H1 (cell line): Measurements from ENCODE around the gene NGFR. TPM values are rescaled to one million over a fixed set of nuclear protein-coding genes. Genes with fewer than 3 reads are reported as not detected.

Source experiments
- CTCF ChIA-PET: fragments of 300-600 bp; sonication (Branson Sonifier 250); formaldehyde crosslinking; loops from one replicate; lab custom pipeline; 2021; ENCODE audit not compliant: partially characterized antibody; lab: Charles Lee
- POLR2A ChIA-PET: fragments of 300-600 bp; sonication (Branson Sonifier 250); formaldehyde crosslinking; loops from one replicate; lab custom pipeline; 2021; ENCODE audit warnings: inconsistent platforms; ENCODE audit not compliant: partially characterized antibody; lab: Charles Lee
- DNase-seq, 2 experiments: peaks; one replicate each; pipeline versions ENCODE4 v3.0.0 to v3.0.0-alpha.2; 2010 to 2022; ENCODE audit warnings: low spot score in 2 of 2, low read depth in 1 of 2, mixed read lengths in 1 of 2
- FAIRE-seq: peaks from 2 replicates; lab custom pipeline; 2011; peaks lifted over from hg19 to GRCh38; lab: Jason Lieb, UNC
- H2AFZ ChIP-seq: 2 replicates; pipeline ENCODE4 v1.8.1; 2012; ENCODE audit warnings: low read length, inconsistent platforms
- H2AK5ac ChIP-seq: 2 replicates; pipeline ENCODE4 v1.6.1; 2013; ENCODE audit warnings: low read depth, low read length
- H2BK120ac ChIP-seq: replicated peaks from 2 replicates; pipeline ENCODE3; 2013; ENCODE audit warnings: low read depth, low read length, inconsistent platforms
- H2BK12ac ChIP-seq: 2 replicates; pipeline ENCODE4 v1.6.1; 2013; ENCODE audit warnings: low read depth, low read length
- H2BK15ac ChIP-seq: 2 replicates; pipeline ENCODE4 v1.6.1; 2013; ENCODE audit warnings: low read length
- H2BK20ac ChIP-seq: 2 replicates; pipeline ENCODE4 v1.6.1; 2013; ENCODE audit warnings: low read length
- H2BK5ac ChIP-seq: 2 replicates; pipeline ENCODE4 v1.6.1; 2013; ENCODE audit warnings: low read depth, low read length
- H3K14ac ChIP-seq: 2 replicates; pipeline ENCODE4 v1.6.1; 2013; ENCODE audit warnings: inconsistent platforms; ENCODE audit not compliant: insufficient read length
- H3K18ac ChIP-seq: 2 replicates; pipeline ENCODE4 v1.6.1; 2013; ENCODE audit warnings: low read length; ENCODE audit errors: extremely low read depth
- H3K23ac ChIP-seq: 2 replicates; pipeline ENCODE4 v1.6.1; 2013; ENCODE audit warnings: inconsistent platforms; ENCODE audit not compliant: insufficient read length
- H3K23me2 ChIP-seq: 2 replicates; pipeline ENCODE4 v1.6.1; 2013; ENCODE audit warnings: low read depth, low read length
- H3K27ac ChIP-seq: 2 replicates; pipeline ENCODE4 v1.6.1; 2011; ENCODE audit warnings: low read depth, low read length, inconsistent platforms
- H3K27me3 ChIP-seq, 4 experiments: replicated peaks in 1 of 4; 1 replicate in 1 of 4; 2 replicates in 3 of 4; pipeline versions ENCODE4 v1.6.1 to v1.8.1; 2011 to 2013; ENCODE audit warnings: low read length in 3 of 4, mild to moderate bottlenecking in 3 of 4, inconsistent platforms in 2 of 4, mixed read lengths in 2 of 4, moderate library complexity in 1 of 4; ENCODE audit not compliant: control insufficient read depth in 3 of 4, insufficient read depth in 3 of 4; ENCODE audit errors: extremely low read depth in 1 of 4
- H3K36me3 ChIP-seq, 4 experiments: 2 replicates each; pipeline versions ENCODE4 v1.6.1 to v1.8.1; 2011 to 2013; ENCODE audit warnings: mild to moderate bottlenecking in 4 of 4, low read length in 3 of 4, moderate library complexity in 2 of 4, control low read depth in 1 of 4, inconsistent platforms in 1 of 4; ENCODE audit not compliant: insufficient read depth in 4 of 4, control insufficient read depth in 2 of 4
- H3K4ac ChIP-seq: replicated peaks from 2 replicates; pipeline ENCODE3; 2013; ENCODE audit warnings: low read length, low read depth, mixed read lengths, inconsistent platforms; ENCODE audit not compliant: insufficient read length
- H3K4me1 ChIP-seq, 4 experiments: replicated peaks in 1 of 4; 1 replicate in 1 of 4; 2 replicates in 3 of 4; pipeline versions ENCODE4 v1.6.1 to v1.8.1; 2011 to 2013; ENCODE audit warnings: low read length in 3 of 4, inconsistent platforms in 2 of 4, mixed read lengths in 1 of 4; ENCODE audit not compliant: insufficient read depth in 4 of 4, control insufficient read depth in 3 of 4
- H3K4me2 ChIP-seq, 2 experiments: 2 replicates each; pipeline versions ENCODE4 v1.6.1 to v1.8.1; 2011 to 2013; ENCODE audit warnings: low read depth in 2 of 2, low read length in 2 of 2, control low read depth in 1 of 2, inconsistent platforms in 1 of 2, mild to moderate bottlenecking in 1 of 2; ENCODE audit not compliant: insufficient read depth in 1 of 2
- H3K4me3 ChIP-seq, 4 experiments: fragments of 200-600, 300-600 bp in 1 of 4; sonication (generic), shearing (Covaris generic), sonication (Bioruptor Twin) in 1 of 4; 2 replicates each; pipeline versions ENCODE4 v1.5.1 to v1.8.1; 2011 to 2016; ENCODE audit warnings: low read length in 4 of 4, low read depth in 3 of 4, control low read depth in 2 of 4, inconsistent platforms in 2 of 4, mild to moderate bottlenecking in 2 of 4, mixed read lengths in 1 of 4, moderate library complexity in 1 of 4; ENCODE audit not compliant: insufficient read depth in 2 of 4; ENCODE audit errors: extremely low read depth in 1 of 4
- H3K56ac ChIP-seq: replicated peaks from 2 replicates; pipeline ENCODE3; 2013; ENCODE audit warnings: low read depth, mild to moderate bottlenecking, mixed read lengths, low read length, inconsistent platforms; ENCODE audit not compliant: insufficient read length
- H3K79me1 ChIP-seq: 2 replicates; pipeline ENCODE4 v1.6.1; 2013; ENCODE audit warnings: low read depth, low read length, control low read depth
- H3K79me2 ChIP-seq, 2 experiments: 2 replicates each; pipeline versions ENCODE4 v1.6.1 to v1.8.1; 2012 to 2013; ENCODE audit warnings: low read length in 2 of 2, mild to moderate bottlenecking in 2 of 2, inconsistent platforms in 1 of 2; ENCODE audit not compliant: insufficient read depth in 2 of 2, control insufficient read depth in 1 of 2
- H3K9ac ChIP-seq, 4 experiments: replicated peaks in 1 of 4; 1 replicate in 1 of 4; 2 replicates in 3 of 4; pipeline versions ENCODE4 v1.6.1 to v1.8.1; 2011 to 2013; ENCODE audit warnings: low read depth in 3 of 4, low read length in 3 of 4, control low read depth in 2 of 4, mild to moderate bottlenecking in 2 of 4, moderate library complexity in 2 of 4, inconsistent platforms in 1 of 4; ENCODE audit errors: extremely low read depth in 1 of 4
- H3K9me3 ChIP-seq, 2 experiments: 2 replicates each; pipeline versions ENCODE4 v1.6.1 to v1.8.1; 2012 to 2013; ENCODE audit warnings: mild to moderate bottlenecking in 2 of 2, moderate library complexity in 2 of 2, control low read depth in 1 of 2, inconsistent platforms in 1 of 2, low read depth in 1 of 2, low read length in 1 of 2, mixed read lengths in 1 of 2; ENCODE audit not compliant: insufficient read depth in 2 of 2
- H4K20me1 ChIP-seq, 2 experiments: replicated peaks in 1 of 2; 2 replicates each; pipeline versions ENCODE3 to v1.8.1; 2011 to 2013; ENCODE audit warnings: inconsistent platforms in 2 of 2, low read length in 2 of 2, mild to moderate bottlenecking in 1 of 2; ENCODE audit not compliant: insufficient read depth in 2 of 2, control insufficient read depth in 1 of 2
- H4K5ac ChIP-seq: 2 replicates; pipeline ENCODE4 v1.6.1; 2013; ENCODE audit warnings: low read length, low read depth, mixed read lengths, inconsistent platforms; ENCODE audit not compliant: insufficient read length
- H4K8ac ChIP-seq: 2 replicates; pipeline ENCODE4 v1.8.0; 2013; ENCODE audit warnings: mild to moderate bottlenecking, moderate library complexity, low read length, inconsistent platforms; ENCODE audit not compliant: insufficient read depth; ENCODE audit errors: extremely low read depth
- H4K91ac ChIP-seq: replicated peaks from 2 replicates; pipeline ENCODE3; 2013; ENCODE audit warnings: low read length, mixed read lengths, inconsistent platforms; ENCODE audit not compliant: insufficient read length
- CREB1 ChIP-seq: IDR thresholded peaks from 2 replicates; pipeline ENCODE4 v1.6.1; 2012; ENCODE audit warnings: inconsistent platforms
- CTCF ChIP-seq, 3 experiments: IDR thresholded peaks; 1 replicate in 2 of 3; 2 replicates in 1 of 3; pipeline versions ENCODE4 v1.5.1 to v1.6.1; 2011; ENCODE audit warnings: low read length in 3 of 3, mild to moderate bottlenecking in 3 of 3, inconsistent platforms in 2 of 3, low read depth in 1 of 3, moderate library complexity in 1 of 3; ENCODE audit not compliant: insufficient read depth in 1 of 3; ENCODE audit errors: control extremely low read depth in 1 of 3
- EP300 ChIP-seq, 2 experiments: IDR thresholded peaks; 1 replicate in 1 of 2; 2 replicates in 1 of 2; pipeline ENCODE4 v1.6.1; 2011 to 2012; ENCODE audit warnings: low read depth in 2 of 2, low read length in 2 of 2, mild to moderate bottlenecking in 2 of 2, borderline replicate concordance in 1 of 2, inconsistent platforms in 1 of 2, moderate library complexity in 1 of 2
- FOSL1 ChIP-seq: IDR thresholded peaks from 2 replicates; pipeline ENCODE4 v1.6.1; 2011; ENCODE audit warnings: mild to moderate bottlenecking, low read depth, low read length, moderate library complexity; ENCODE audit not compliant: insufficient read depth
- NRF1 ChIP-seq: IDR thresholded peaks from 2 replicates; pipeline ENCODE4 v1.6.1; 2011; ENCODE audit warnings: mild to moderate bottlenecking, low read depth, low read length, improper control_type of control experiment
- PHF8 ChIP-seq: fragments of 200-600 bp; sonication (generic); conservative IDR thresholded peaks from 2 replicates; pipeline ENCODE4 v1.7.1; 2012; ENCODE audit warnings: low read depth, mild to moderate bottlenecking, inconsistent platforms, low read length, moderate library complexity
- RAD21 ChIP-seq, 2 experiments: IDR thresholded peaks in 1 of 2; conservative IDR thresholded peaks in 1 of 2; 2 replicates each; pipeline ENCODE4 v1.6.1; 2011; ENCODE audit warnings: low read depth in 2 of 2, low read length in 2 of 2, improper control_type of control experiment in 1 of 2, inconsistent platforms in 1 of 2, mild to moderate bottlenecking in 1 of 2, moderate library complexity in 1 of 2
- TCF12 ChIP-seq: IDR thresholded peaks from 2 replicates; pipeline ENCODE4 v1.6.1; 2011; ENCODE audit warnings: low read depth, mild to moderate bottlenecking, low read length
- USF2 ChIP-seq: IDR thresholded peaks from 2 replicates; pipeline ENCODE4 v1.6.1; 2011; ENCODE audit warnings: low read length, improper control_type of control experiment
- WGBS, 2 experiments: shearing (Covaris generic) in 1 of 2; methylation state at CpG; one replicate each; pipeline versions ENCODE4 v1.1.6 to v1.1.7; 2013 to 2015; ENCODE audit warnings: low lambda C conversion rate in 2 of 2, mixed read lengths in 2 of 2, inconsistent platforms in 1 of 2, low coverage in 1 of 2, missing lambda C conversion rate in 1 of 2; ENCODE audit not compliant: insufficient replicate concordance in 2 of 2, insufficient coverage in 1 of 2, insufficient read length in 1 of 2; ENCODE audit errors: extremely low coverage in 1 of 2, missing lambda C conversion rate in 1 of 2; 5-methylcytosine and 5-hydroxymethylcytosine counted together
- polyA plus RNA-seq, 7 experiments: library from polyadenylated mRNA; depleted of rRNA in 3 of 7; stranded (reverse) in 5 of 7; unstranded in 2 of 7; fragments of >200 nt in 5 of 7; fragments of 200-250 nt in 2 of 7; gene quantifications; 1 replicate in 5 of 7; 2 replicates in 1 of 7; 4 replicates in 1 of 7; pipeline versions ENCODE4 v1.2.1 to v1.2.3, GENCODE V29; 2011 to 2013; ENCODE audit warnings: missing spikeins in 2 of 7, mixed read lengths in 2 of 7
- total RNA-seq: library from RNA; stranded (reverse); fragmentation: NEBNext Ultra II Directional; extraction: Animal tissue kit (Norgen Biotek cat#: 25700); gene quantifications from 2 replicates; pipeline ENCODE4 v1.2.1, GENCODE V29; 2021

Gene NGFR
- total and polyA plus RNA-seq, 2 of the 8 experiments (the other 6 are each of a cell fraction or from before 2014, with no cell fraction given) = 8.1 to 10.3 TPM

GRCh38 chr17:49548051-49548505 is 53.0 kb downstream of the NGFR start:
- Histone ChIP-seq H4K91ac (no peak overlapping the region), H3K4me3 (no peak overlapping the region), H3K18ac (no peak overlapping the region), H3K27ac (no peak overlapping the region), H2BK20ac (no peak overlapping the region), H3K9ac (no peak overlapping the region), H3K4ac (no peak overlapping the region), H2AFZ (no peak overlapping the region), H2BK15ac (peak overlapping the region; percentile 75; the same call in 1 of the 2 replicates), H2BK5ac (no peak overlapping the region), H3K36me3 (no peaks in the 10 kb centered on the region), H3K23ac (no peak overlapping the region), H3K4me1 (peaks cover 0 to 29% (median 17%) of the 10 kb centered on the region in 4 experiments; a peak in 6 of 7 replicates), H2BK120ac (no peak overlapping the region), H3K9me3 (no peaks in the 10 kb centered on the region), H3K4me2 (no peak overlapping the region), H3K56ac (no peak overlapping the region), H3K79me2 (no peaks in the 10 kb centered on the region), H4K8ac (no peak overlapping the region), H3K27me3 (no peaks in the 10 kb centered on the region), H4K5ac (no peak overlapping the region), H4K20me1 (no peaks in the 10 kb centered on the region), H2BK12ac (peak overlapping the region; percentile 60; the same call in 1 of the 2 replicates), H3K23me2 (no peaks in the 10 kb centered on the region), H3K14ac (no peak overlapping the region), H3K79me1 (no peaks in the 10 kb centered on the region), H2AK5ac (no peak overlapping the region)
- WGBS, 2 experiments = 75% methylated on average over 4 of the region's 12 CpGs; no CpG with 5 or more reads in 1 of the 2 experiments
- DNase-seq = no peak
- ChIA-PET CTCF (interaction anchor here (0.7 to 16.4 kb wide), 21 partner anchors 9 to 149 kb away, joined by 3 to 228 read pairs (median 6); partner anchors contain the start of genes NGFR and PHB1), POLR2A (interaction anchor here (0.9 to 1.0 kb wide), 2 partner anchors 113 to 140 kb away, joined by 3 read pairs; no protein-coding TSS in a partner anchor)
- no peak for FAIRE-seq
- no peak for TF ChIP-seq CREB1
- TF ChIP-seq EP300 (IDR thresholded peaks at IDR 0.05; ENCODE audit: borderline replicate concordance in 1 of 2, low read depth in 2 of 2, low read length in 2 of 2) = no peak
- no peak for TF ChIP-seq RAD21 (IDR thresholded peaks at IDR 0.05 in 1 of 2, conservative IDR thresholded peaks at IDR 0.05 in 1 of 2; ENCODE audit: low read depth in 2 of 2, low read length in 2 of 2)
- TF ChIP-seq FOSL1 = no peak
- TF ChIP-seq TCF12 = no peak
- TF ChIP-seq CTCF (IDR thresholded peaks at IDR 0.05; ENCODE audit: control extremely low read depth in 1 of 3, insufficient read depth in 1 of 3, low read depth in 1 of 3, low read length in 3 of 3) = no peak
- no peak for TF ChIP-seq NRF1
- no peak for TF ChIP-seq PHF8
- no peak for TF ChIP-seq USF2
